ENCODE results near the gene TUBA3E.
A peak's percentile ranks its signal among the peaks of the same experiment; 100 is the strongest.
"Not testable (repeated sequence)": the region's sequence is repeated elsewhere in the genome, so short reads cannot be mapped to it uniquely, and the experiment has no call there.

The TUBA3E gene

DNA sequence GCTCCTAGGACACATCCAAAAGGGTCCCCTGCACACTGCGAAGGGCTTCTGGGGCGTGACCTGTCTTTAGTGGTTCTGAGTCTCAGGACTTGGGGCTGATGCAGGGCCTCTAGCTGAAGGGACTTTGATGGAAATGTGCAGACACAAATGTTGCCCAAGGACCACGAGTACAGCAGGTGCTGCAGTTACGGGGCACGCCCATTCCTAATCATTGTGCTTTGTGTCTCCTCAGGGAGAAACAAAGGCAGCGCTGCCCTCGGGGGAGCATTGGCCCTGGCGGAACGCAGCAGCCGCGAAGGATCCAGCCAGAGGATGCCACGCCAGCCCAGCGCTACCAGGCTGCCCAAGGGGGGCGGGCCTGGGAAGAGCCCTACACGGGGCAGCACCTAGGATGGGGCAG is 8.0 kb downstream of the TUBA3E start:
- DNase-seq, result no peak

DNA sequence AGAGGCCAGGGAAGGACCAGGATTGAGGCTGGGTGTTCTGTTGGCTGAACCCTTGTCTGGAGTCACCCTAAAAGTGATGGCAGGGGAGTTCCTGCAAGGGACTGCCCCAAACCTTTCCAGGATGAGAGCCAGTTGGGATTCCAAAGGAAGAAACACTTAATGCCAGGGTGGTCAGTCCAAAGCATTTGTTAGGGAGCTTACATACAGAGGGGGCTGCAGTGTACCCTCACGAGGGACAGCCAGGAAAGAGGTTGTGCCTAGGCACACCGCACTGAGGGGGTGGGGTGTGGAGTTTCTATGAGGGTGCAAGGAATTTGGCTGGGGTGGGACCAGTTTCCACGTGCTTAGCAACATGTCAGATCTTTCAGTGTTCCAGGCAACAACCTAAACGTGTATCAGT is 9.3 kb downstream of the TUBA3E start:
- not testable (repeated sequence) for DNase-seq

DNA sequence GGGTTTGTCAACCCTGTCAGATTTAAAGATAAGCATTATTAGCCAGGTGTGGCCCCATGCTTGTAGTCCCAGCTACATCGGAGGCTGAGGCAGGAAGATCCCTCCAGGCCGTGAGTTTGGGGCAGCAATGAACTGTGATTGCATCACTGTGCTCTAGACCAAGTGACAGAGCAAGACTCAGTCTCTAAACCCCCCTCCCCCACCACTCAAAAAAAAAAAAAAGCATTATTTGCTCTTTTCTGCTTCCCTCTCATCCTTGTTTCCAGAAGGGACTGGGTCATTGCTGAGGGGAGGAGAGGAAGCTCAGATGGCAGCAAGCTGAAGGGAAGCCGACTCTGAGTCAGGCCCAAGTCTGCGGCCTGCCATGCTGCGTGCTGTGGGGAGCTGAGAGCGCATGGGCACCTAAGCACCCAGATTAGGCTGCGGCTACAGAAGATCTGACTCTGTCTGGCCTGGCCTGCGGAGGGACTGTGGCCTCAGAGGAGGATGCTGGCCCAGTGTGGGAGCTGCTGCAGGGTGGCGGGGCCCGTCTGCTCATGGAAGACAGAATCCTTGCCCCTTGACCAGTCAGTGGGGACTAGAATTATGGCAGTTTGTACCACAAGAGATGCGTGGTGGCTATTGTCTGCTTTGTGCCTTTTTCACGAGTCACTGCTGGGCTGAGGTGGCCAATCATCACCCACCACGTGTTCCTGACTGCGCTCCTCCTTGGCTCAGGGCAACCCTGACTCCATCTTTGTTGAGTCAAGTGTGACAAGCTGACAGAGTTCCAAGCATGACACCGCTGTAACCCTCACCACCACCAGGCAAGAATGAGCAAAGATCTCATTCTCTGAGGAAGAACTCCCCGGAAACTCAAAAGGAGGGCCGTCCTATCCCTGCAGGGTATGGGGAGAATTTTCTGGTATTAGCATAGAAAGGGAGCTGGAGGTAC is 10.1 kb downstream of the TUBA3E start:
- not testable (repeated sequence) for DNase-seq

DNA sequence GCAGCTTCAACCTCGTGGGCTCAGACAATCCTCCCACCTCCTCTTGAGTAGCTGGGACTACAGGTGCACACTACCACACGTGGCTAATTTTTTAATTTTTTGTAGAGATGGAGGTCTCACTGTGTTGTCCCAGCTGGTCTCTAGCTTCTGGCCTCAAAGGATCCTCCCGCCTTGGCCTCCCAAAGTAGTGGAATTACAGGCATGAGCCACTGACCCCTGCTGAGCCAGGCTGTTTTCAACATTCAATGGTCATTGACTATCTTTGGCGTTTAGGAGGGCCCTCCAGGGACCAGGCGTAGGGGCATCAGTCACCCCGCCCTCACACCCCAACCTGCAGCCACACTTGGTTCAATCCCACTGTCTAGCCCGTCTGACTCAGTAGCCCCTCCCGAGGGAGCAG is 11.0 kb downstream of the TUBA3E start:
- no peak for DNase-seq

DNA sequence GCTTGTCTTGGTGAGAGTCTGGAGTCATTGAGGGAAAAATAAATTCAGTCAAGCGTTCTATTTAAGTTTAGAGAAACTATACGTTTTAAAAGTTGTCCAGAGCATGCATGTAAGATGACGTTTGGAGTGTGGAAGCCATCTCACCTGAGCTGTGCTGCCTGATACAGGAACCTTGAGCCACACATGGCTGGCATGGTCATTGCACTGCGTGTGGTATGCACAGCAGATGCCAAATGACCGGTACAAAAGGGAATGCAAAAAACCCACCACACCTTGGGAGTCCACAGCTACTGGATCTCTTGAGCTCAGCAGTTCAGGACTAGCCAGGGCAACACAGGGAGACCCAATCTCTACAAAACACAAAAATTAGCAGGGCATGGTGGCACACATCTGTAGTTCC is 11.8 kb downstream of the TUBA3E start:
- DNase-seq, result no peak

DNA sequence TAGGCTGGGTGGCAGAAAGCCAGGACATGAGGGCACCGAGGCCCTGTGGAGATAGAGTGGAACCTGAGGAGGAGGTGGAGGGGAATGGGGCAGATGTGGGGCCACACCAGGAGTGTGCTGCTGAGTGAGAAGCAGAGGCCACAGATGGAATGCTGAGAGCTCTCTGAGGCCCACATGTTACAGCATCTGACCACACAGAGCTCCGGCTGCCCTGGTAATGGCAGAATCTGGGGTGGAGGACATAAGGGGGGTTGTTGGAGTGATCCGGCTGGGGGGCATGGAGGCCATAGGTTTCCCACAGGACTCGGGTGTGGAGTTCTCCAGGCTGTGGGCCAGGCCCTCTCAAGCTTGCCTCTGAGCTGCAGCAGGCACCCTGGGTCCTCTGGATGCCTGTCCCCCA is 12.3 kb downstream of the TUBA3E start:
- no peak for DNase-seq

DNA sequence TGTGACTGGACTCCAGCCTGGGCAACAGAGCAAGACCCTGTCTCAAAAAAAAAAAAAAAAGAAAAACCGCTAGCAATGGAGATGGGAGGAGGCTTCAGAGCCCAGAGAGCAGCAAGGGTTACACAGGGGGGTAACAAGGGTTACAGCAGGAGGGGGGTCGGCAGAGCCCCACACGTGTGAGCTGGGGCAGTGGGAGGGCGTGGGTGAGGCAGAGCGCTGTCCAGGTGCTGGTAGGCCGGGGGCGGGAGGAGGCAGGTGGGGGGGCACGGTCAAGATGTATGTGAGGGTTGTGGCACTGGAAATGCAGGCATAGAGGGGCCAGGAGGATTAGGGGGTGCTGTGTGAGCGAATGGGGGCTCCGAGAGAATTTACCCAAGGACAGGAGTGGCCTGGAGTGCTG is 12.8 kb downstream of the TUBA3E start:
- no peak for DNase-seq

DNA sequence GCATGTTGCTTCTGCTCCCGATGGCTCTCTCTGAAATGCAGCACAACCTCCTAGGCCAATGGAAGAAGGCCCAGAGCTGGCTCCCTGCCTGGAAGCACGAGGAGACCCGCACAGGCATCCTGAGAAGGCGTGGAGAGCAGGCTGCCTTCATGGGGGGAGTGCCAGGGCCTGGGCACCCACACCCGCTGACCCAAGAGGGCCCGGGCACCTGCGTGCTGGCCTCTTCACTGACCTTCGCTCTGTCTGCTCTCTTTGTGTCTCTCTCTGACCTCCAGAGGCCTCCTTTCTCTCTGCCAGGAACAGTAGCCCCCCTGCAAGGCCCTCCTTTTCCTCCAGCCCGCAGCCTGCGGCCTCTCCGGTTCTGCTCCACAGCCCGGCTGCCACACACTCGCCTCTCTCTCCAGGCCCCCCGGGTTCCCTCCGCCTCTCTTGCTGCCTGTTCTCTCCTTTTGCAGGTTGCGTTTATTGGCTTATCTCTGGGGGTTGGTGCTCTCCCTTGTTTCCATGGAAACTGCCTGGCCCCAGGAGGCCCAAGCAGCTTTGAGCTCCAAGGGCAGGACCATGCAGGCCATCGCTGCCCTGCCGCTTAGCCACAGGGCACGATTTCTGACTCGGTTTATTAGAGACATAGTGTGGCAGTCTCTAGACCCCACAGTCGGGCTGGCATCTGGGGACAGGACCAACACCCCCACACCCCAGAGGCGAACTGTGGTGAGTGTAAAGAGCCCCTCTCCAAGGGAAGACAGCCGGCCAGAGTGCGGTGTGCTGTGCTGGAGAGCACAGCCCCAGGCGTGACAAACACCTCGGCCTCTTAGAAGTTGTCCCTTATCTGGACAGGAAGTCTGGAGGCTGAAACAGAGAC is 14.5 kb downstream of the TUBA3E start:
- DNase-seq, result no peak

DNA sequence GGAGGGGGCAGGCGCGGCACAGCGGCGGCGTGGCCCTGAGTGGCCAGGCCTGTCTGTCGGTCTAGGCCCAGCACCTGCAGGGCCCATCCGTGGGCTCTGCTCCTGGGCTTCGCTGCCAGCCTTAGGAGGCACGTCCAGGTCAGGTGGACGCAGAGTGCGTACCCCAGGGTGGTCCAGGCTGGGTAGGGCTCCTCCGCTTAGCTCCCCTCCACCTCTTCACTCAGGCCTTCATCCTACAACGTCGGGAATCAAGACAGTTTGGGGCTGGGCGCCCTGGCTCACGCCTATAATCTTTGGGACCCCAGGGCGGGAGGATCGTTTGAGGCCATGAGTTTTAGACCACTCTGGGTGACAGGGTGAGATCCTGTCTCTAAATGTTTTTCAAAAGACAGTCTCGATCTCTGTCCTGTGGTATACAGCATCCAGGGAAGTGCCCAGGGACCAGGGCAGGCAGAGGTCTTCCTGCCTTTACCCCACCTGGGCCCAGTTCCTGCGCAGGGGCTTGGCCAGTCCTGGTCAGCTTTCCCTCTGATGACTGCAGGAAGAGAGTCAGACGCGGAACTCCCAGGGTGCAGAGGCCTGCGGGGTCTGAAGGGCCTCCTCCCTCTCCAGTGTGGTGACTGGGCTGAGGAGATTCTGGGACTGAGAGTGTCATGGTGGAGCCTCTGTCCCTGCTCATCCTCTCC is 15.3 kb downstream of the TUBA3E start:
- DNase-seq, result not testable (repeated sequence)

DNA sequence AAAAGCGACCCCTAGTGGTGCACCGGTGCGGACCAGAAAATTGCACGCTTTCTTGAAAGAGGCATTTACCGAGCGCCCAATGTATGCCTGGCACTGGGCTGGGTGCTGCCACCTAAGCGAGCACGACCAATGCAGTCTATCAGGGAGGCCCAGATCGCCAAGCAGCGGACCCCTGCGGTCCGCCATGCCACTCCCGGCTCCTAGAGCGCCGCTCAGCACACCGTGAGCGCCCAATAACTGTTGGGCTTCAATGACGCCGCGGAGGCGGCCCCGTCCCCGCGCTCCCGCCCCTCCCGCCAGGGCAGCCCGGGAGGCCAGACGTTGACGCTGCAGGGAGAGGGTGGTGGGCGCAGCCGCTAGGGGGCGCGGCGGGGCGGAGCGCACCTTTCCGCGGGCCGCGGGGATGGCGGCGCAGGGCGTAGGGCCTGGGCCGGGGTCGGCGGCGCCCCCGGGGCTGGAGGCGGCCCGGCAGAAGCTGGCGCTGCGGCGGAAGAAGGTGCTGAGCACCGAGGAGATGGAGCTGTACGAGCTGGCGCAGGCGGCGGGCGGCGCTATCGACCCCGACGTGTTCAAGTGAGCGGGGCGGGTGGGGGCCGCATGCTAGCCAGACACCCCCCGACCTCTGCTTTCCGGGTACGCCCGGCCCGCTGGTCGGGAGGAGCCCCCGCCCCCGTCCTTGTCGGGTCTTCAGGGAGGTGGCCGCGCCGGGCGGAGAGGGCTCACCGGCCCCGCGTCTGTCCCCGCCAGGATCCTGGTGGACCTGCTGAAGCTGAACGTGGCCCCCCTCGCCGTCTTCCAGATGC is 16.2 kb downstream of the TUBA3E start, which contains the start of gene MZT2B:
Gene MZT2B, plus strand, starts transcription at position 383 of the 803 bp plus-strand sequence. Its CDS starts 21 bp downstream, at position 404.
- DNase-seq, result peak; percentile 56 to 81

DNA sequence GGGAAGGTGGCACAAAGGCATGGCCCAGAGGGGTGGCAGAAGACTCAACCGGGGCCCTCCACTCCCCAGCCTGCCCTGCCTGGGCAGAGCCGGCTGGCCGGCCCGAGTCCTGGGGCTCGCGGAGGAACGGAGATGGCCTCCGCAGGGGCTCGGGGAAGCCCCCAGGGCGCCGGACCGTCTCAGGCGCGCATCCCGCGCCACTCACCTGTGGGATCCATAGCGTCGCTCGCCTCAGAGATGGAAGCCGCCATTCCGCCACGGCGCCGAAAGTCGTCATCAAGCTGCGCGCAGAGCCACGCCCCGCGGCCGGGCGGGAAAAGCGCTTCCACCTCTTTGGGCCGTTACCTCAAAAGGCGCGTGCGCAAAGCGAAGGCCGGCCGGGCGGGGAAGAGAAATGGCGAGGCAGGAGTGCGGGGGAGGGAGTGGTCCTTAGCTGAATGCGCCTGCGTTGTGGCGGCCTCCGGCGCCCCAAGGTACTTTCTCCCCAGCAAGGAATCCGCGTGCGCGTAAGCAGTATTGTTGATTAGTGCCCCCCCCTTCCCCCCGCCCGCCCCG is 16.8 kb downstream of the TUBA3E start, which contains the start of gene SMPD4:
Gene SMPD4, minus strand, starts transcription at position 278 of the 555 bp plus-strand sequence. CDS start 5,010 bp downstream, outside the sequence.
- peak; percentile 91 to 93 for DNase-seq

DNA sequence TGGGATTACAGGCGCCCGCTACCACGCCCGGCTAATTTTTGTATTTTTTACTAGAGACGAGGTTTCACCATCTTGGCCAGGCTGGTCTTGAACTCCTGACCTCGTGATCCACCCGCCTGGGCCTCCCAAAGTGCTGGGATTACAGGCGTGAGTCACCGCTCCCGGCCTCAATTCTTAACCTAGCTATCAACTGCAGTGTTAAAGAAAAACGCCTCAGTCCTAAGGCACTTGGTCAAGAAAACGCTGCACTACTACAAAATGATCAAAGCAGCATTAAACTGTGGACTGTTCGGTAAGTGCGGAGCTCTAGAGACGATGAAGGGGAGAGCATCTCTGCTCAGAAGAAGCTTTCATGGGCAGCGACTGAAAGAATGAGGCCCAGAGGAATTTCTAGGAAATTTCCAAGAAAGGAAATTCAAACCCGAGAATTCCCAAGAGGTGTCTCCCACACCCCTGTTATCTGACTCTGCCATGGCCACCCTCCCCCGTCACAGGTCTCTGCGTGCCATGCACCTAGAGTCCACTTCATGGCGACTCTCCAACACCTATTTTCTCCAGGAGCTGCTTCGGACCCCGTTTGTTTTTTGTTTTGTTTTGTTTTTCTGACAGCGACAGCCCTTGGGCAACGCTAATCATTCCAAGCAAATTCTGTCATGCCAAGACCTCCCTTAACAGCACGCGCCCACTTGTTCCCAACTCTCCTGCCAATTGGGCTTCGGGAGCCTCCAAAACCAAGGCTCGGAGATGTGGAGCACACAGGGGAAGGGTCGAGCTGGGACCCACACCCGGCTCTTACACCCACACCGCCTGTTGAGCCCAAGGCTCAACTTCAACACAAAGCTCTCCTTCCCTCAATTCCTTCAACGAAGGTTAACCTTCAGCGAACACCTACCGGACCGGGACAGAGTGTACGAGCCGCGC is 17.6 kb downstream of the TUBA3E start:
- not testable (repeated sequence) for DNase-seq

DNA sequence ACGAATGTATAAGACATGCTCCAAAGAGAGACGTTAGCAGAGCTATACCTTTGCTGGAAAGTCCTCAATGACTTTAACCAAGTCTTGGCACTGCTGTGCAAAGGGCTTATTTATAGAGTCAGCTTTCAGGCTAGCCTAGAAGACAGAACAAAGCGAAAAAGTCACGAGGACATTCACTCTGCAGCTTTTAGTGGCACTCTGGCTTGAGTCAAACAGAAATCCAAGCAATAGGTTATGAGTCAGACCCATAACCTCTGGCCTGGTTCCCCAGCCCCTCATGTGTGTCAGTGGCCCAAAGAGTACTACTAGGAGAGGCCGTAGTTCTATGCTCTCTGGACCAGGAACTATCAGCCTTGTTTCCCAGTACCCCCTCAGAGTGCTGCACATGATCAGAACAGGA is 23.4 kb downstream of the TUBA3E start:
- DNase-seq, result not testable (repeated sequence)

DNA sequence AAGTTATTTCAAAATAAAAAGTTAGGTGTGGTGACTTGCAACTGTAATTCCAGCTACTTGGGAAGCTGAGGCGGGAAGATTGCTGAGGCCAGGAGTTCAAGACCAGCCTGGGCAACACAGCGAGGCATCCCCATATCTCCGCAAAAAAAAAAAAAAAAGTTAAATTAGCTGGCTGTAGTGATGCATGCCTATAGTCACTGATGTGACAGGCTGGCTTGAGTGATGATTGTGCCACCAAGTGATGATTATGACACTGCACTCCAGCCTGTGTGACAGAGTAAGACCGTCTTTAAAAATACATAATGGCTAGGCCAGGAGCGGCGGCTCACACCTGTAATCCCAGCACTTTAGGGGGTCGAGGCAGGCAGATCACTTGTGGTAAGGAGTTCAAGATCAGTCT is 28.3 kb downstream of the TUBA3E start:
- no peak for DNase-seq

DNA sequence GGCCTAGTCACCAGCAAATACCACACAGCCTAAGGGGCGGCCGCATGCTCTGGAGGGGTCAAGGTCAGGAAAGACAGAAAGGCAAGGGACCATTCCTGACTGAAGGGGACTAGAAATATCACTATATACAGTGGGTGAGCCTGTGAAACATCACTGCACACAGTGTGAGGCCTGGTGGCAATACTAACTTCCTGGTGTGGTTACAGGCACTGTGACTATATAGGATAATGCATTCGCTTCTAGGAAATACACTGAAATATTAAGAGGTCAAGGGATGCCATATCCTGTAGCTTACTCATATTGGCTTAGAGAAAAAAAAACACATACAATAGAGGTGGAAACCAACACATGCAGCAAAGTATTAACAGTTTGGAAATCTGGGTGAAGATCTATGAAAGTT is 29.1 kb downstream of the TUBA3E start:
- DNase-seq, result not testable (repeated sequence)

DNA sequence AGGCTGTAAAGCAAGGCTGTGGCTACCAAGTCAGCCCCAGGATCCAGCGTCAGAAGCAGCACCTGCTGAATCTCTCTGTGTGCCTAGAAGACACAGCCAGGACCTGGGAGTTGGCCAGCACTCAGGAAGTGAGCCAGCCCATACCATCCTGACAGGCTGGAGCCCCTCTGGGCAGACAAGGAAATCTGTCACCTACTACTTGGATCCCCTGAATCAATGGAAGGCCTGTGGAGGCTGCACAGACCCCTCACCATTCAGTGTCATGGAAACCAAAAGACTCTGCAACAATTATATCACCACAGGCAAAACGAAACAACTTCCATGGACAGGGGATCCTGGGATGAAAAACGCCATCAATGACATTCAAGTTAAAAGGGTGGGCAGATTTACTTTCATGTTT is 31.6 kb downstream of the TUBA3E start:
- not testable (repeated sequence) for DNase-seq

DNA sequence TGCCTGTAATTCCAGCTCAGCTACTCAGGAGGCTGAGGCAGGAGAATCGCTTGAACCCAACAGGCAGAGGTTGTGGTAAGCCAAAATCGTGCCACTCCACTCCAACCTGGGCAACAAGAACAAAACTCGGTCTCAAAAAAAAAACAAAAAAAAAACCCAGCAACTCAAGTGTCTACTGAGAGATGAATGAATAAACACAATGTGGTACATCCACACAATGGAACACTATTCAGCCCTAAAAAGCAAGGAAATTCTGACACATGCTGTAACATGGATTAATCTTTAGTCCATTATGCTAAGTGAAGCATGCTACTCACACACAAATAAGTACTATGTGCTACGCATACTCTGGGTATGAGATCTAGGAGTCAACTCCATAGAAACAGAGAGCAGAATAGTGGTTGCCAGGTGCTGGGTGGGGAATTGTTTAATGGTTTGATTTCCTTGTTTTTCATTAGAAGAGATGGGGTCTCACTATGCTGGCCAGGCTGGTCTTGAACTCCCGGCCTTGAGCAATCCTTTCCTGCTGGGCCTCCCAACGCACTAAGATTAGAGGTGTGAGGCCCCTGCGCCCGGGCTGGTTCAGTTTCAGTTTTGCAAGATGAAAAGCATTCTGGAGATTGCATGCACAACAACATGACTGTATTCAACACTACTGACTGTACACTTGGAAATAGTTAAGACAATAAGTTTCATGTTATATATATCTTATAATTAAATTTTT is 32.8 kb downstream of the TUBA3E start:
- no peak for DNase-seq

DNA sequence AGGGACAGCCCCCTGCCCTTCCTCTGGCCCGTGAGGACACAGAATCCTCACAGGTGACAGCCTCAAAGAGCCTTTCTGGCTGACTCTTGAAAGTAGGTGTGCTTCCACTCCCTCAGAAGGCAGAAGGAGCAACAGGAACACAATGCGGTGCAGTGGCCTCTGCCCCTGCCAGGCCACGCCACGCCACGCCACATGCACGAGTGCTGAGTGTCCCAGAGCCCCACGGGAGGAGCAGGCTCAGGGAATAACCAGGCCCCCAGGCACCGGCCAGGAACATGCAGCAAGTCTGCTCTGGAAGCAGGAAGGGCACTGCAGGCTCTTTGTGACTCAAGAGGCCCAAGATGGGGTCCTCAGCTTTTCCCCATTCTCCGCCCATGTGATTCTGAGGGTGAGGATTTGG is 35.3 kb downstream of the TUBA3E start:
- no peak for DNase-seq

DNA sequence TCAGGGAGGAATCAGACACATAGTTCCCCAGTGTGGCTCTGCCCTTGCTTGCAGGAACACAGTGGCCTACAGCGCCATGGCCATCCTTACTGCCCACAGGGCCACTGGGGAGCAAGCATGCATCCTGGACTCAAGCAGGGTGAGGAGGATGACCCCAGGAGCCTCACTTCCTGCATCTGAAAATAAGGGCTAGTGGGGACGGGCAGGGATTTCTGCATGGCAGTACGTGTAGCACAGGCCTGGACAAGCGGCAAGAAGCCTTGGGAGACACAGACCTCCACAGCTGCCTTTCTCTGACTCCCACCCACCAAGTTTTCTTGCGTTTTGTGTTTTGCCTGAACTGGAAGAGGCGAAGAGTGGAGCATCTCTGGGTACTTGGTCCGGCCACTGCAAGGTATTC is 35.8 kb downstream of the TUBA3E start:
- DNase-seq, result not testable (repeated sequence)
